SK-N-MC (cell line): ENCODE data around the gene PEX14.

Experiments used
- DNase-seq: peaks from one replicate; pipeline ENCODE4 v3.0.0-alpha.2; 2011; ENCODE audit warnings: low read depth, low spot score
- H3K27ac ChIP-seq: fragments of 200-600 bp; sonication (generic); 2 replicates; pipeline ENCODE4 v1.5.1; 2016; ENCODE audit warnings: mixed run types
- H3K36me3 ChIP-seq: fragments of 200-600 bp; sonication (generic); 2 replicates; pipeline ENCODE4 v1.6.1; 2017; ENCODE audit warnings: antibody characterized with exemption, low read length, mixed read lengths; ENCODE audit not compliant: insufficient read depth
- H3K4me3 ChIP-seq: fragments of 200-600 bp; sonication (generic); 2 replicates; pipeline ENCODE4 v1.5.1; 2016
- H3K9ac ChIP-seq: fragments of 200-600 bp; sonication (generic); 2 replicates; pipeline ENCODE4 v1.8.0; 2017; ENCODE audit warnings: mixed run types, mixed read lengths; ENCODE audit not compliant: insufficient read length
- H3K9me3 ChIP-seq: fragments of 200-600 bp; sonication (generic); 2 replicates; pipeline ENCODE4 v1.6.1; 2017; ENCODE audit warnings: low read depth, mild to moderate bottlenecking, antibody characterized with exemption, low read length, moderate library complexity, mixed read lengths
- EZH2 ChIP-seq: fragments of 200-600 bp; sonication (generic); IDR thresholded peaks from one replicate; pipeline ENCODE4 v1.6.1; 2017; ENCODE audit warnings: antibody characterized with exemption
- FOXP2 ChIP-seq: optimal IDR thresholded peaks from 2 replicates; pipeline ENCODE3; 2011; ENCODE audit warnings: mild to moderate bottlenecking, moderate library complexity; ENCODE audit not compliant: insufficient read depth; ENCODE audit errors: extremely low read length, control extremely low read depth
- POLR2AphosphoS5 ChIP-seq: IDR thresholded peaks from 2 replicates; pipeline ENCODE4 v1.6.1; 2012; ENCODE audit warnings: mild to moderate bottlenecking, low read depth, low read length, borderline replicate concordance

PEX14 gene

GRCh38 chr1:10479296-10479695 is 4.5 kb downstream of the PEX14 start:
- no peaks in the 10 kb centered on the region for H3K36me3 ChIP-seq
- no peak for DNase-seq
- no peak overlapping the region for H3K4me3 ChIP-seq
- no peaks in the 10 kb centered on the region for H3K9me3 ChIP-seq
- no peak overlapping the region for H3K9ac ChIP-seq
- H3K27ac ChIP-seq: no peak overlapping the region
- TF ChIP-seq POLR2AphosphoS5 (no peak), FOXP2 (no peak)

GRCh38 chr1:10480614-10481013 is 5.9 kb downstream of the PEX14 start:
- DNase-seq: no peak
- Histone ChIP-seq H3K36me3 (no peaks in the 10 kb centered on the region), H3K9ac (no peak overlapping the region), H3K27ac (no peak overlapping the region), H3K9me3 (no peaks in the 10 kb centered on the region), H3K4me3 (no peak overlapping the region)
- no peak for TF ChIP-seq EZH2
- no peak for TF ChIP-seq POLR2AphosphoS5
- no peak for TF ChIP-seq FOXP2

- no peaks in the 10 kb centered on the region for H3K36me3 ChIP-seq
- DNase-seq: no peak
- H3K9ac ChIP-seq: no peak overlapping the region
- no peak overlapping the region for H3K4me3 ChIP-seq
- no peak overlapping the region for H3K27ac ChIP-seq
- TF ChIP-seq FOXP2: no peak
- TF ChIP-seq POLR2AphosphoS5: no peak
- TF ChIP-seq EZH2: no peak
- no peaks in the 10 kb centered on the region for H3K9me3 ChIP-seq
Measured at GRCh38 chr1:10484521-10484920, 9.8 kb downstream of the PEX14 start.

GRCh38 chr1:10489291-10490055 is 14.7 kb downstream of the PEX14 start:
- TF ChIP-seq EZH2 (no peak), FOXP2 (no peak), POLR2AphosphoS5 (no peak)
- Histone ChIP-seq H3K4me3 (no peak overlapping the region), H3K36me3 (no peaks in the 10 kb centered on the region), H3K27ac (peak overlapping the region; percentile 9; the same call in 1 of the 2 replicates), H3K9me3 (no peaks in the 10 kb centered on the region), H3K9ac (peak overlapping the region; percentile 10)
- DNase-seq: no peak

- Histone ChIP-seq H3K36me3 (no peaks in the 10 kb centered on the region), H3K9ac (peak overlapping the region; percentile 10), H3K27ac (0 out of 2 replicates have a peak overlapping the region, but pooled peaks have one; percentile 7), H3K4me3 (no peak overlapping the region), H3K9me3 (no peaks in the 10 kb centered on the region)
- DNase-seq: no peak
- TF ChIP-seq EZH2 (no peak), FOXP2 (no peak), POLR2AphosphoS5 (no peak)
Measured at GRCh38 chr1:10490286-10490970, 15.7 kb downstream of the PEX14 start.

GRCh38 chr1:10494418-10494753 is 19.6 kb downstream of the PEX14 start:
- no peak overlapping the region for H3K27ac ChIP-seq
- TF ChIP-seq POLR2AphosphoS5 (no peak), FOXP2 (no peak), EZH2 (no peak)
- H3K9ac ChIP-seq: no peak overlapping the region
- DNase-seq: no peak
- no peaks in the 10 kb centered on the region for H3K9me3 ChIP-seq
- no peaks in the 10 kb centered on the region for H3K36me3 ChIP-seq
- H3K4me3 ChIP-seq: no peak overlapping the region

- TF ChIP-seq POLR2AphosphoS5: no peak
- peak; percentile 27 for TF ChIP-seq FOXP2
- no peak for TF ChIP-seq EZH2
- peak overlapping the region; percentile 20; the same call in 1 of the 2 replicates for H3K4me3 ChIP-seq
- DNase-seq: no peak
- no peak overlapping the region for H3K9ac ChIP-seq
- H3K36me3 ChIP-seq: no peaks in the 10 kb centered on the region
- H3K27ac ChIP-seq: no peak overlapping the region
- no peaks in the 10 kb centered on the region for H3K9me3 ChIP-seq
Measured at GRCh38 chr1:10494754-10495474, 20.2 kb downstream of the PEX14 start.

GRCh38 chr1:10495475-10495817 is 20.7 kb downstream of the PEX14 start:
- Histone ChIP-seq H3K4me3 (no peak overlapping the region), H3K9me3 (no peaks in the 10 kb centered on the region), H3K27ac (no peak overlapping the region), H3K9ac (no peak overlapping the region), H3K36me3 (no peaks in the 10 kb centered on the region)
- TF ChIP-seq EZH2 (no peak), POLR2AphosphoS5 (no peak), FOXP2 (no peak)
- no peak for DNase-seq
